GM10847 (cell line): Measurements from ENCODE around the gene SVIL.

Source experiments
- POLR2A ChIP-seq: IDR thresholded peaks from 2 replicates; pipeline ENCODE4 v1.6.1; 2011; ENCODE audit not compliant: insufficient read length; ENCODE audit errors: extremely low read depth

SVIL gene

GRCh38 chr10:29541422-29542210, 93.2 kb downstream of the SVIL start:
- TF ChIP-seq POLR2A: no peak

GRCh38 chr10:29540016-29540415, 94.8 kb downstream of the SVIL start:
- TF ChIP-seq POLR2A: no peak

GRCh38 chr10:29539412-29539811, 95.4 kb downstream of the SVIL start:
- TF ChIP-seq POLR2A: no peak

GRCh38 chr10:29537799-29538198, 97.0 kb downstream of the SVIL start:
- TF ChIP-seq POLR2A: no peak

- no peak for TF ChIP-seq POLR2A
These were observed 98.9 kb downstream of the SVIL start for GRCh38 chr10:29535778-29536453.

GRCh38 chr10:29535012-29535777, 99.6 kb downstream of the SVIL start:
- TF ChIP-seq POLR2A: no peak

- no peak for TF ChIP-seq POLR2A
These were observed 100.2 kb downstream of the SVIL start for GRCh38 chr10:29534590-29534989.

GRCh38 chr10:29533696-29534285, 101.0 kb downstream of the SVIL start:
- TF ChIP-seq POLR2A: no peak

GRCh38 chr10:29533046-29533445, 101.7 kb downstream of the SVIL start:
- TF ChIP-seq POLR2A: no peak

- no peak for TF ChIP-seq POLR2A
These were observed 102.4 kb downstream of the SVIL start for GRCh38 chr10:29532256-29532878.

GRCh38 chr10:29530112-29530976, 104.4 kb downstream of the SVIL start:
- no peak for TF ChIP-seq POLR2A

GRCh38 chr10:29529146-29529545, 105.6 kb downstream of the SVIL start:
- TF ChIP-seq POLR2A: no peak

- TF ChIP-seq POLR2A: no peak
These were observed 109.0 kb downstream of the SVIL start for GRCh38 chr10:29525762-29526161.

GRCh38 chr10:29524720-29525119, 110.1 kb downstream of the SVIL start:
- no peak for TF ChIP-seq POLR2A
